Measurements from ENCODE around the gene ST3GAL4. TPM values are rescaled to one million over a fixed set of nuclear protein-coding genes. Genes with fewer than 3 reads are reported as not detected.

The ST3GAL4 gene
- total and polyA plus RNA-seq, 2 experiments from 2014 or later: 19.1 to 25.6 TPM

- H3K27me3 ChIP-seq: no peaks in the 10 kb centered on the region
- H3K27ac ChIP-seq: no peak overlapping the region
- H3K4me1 ChIP-seq (ENCODE audit: low read depth): peaks cover 21% of the 10 kb centered on the region
- H3K9me3 ChIP-seq (ENCODE audit: low read depth): no peaks in the 10 kb centered on the region
- H3K4me3 ChIP-seq: no peak overlapping the region
- H3K36me3 ChIP-seq: no peaks in the 10 kb centered on the region
- DNase-seq (ENCODE audit: low read depth in 1 of 2, low spot score in 1 of 2): no peak
- TF ChIP-seq CTCF (IDR thresholded peaks at IDR 0.05; ENCODE audit: low read depth, low read length): no peak
Observed at GRCh38 chr11:126418887-126419286, 63.4 kb downstream of the ST3GAL4 start.

GRCh38 chr11:126419801-126420697, 64.6 kb downstream of the ST3GAL4 start:
- Histone ChIP-seq H3K36me3 (no peaks in the 10 kb centered on the region), H3K27me3 (no peaks in the 10 kb centered on the region), H3K27ac (no peak overlapping the region), H3K4me1 (ENCODE audit: low read depth) (peaks cover 21% of the 10 kb centered on the region), H3K4me3 (no peak overlapping the region), H3K9me3 (ENCODE audit: low read depth) (no peaks in the 10 kb centered on the region)
- TF ChIP-seq CTCF (IDR thresholded peaks at IDR 0.05; ENCODE audit: low read depth, low read length): no peak
- peak in 1 of 2 donors; percentile 88 for DNase-seq (ENCODE audit: low read depth in 1 of 2, low spot score in 1 of 2)

GRCh38 chr11:126420698-126421256, 65.3 kb downstream of the ST3GAL4 start:
- no peak overlapping the region for H3K4me3 ChIP-seq
- H3K9me3 ChIP-seq (ENCODE audit: low read depth): no peaks in the 10 kb centered on the region
- no peaks in the 10 kb centered on the region for H3K27me3 ChIP-seq
- no peaks in the 10 kb centered on the region for H3K36me3 ChIP-seq
- DNase-seq (ENCODE audit: low read depth in 1 of 2, low spot score in 1 of 2): peak in 1 of 2 donors; percentile 45
- TF ChIP-seq CTCF (IDR thresholded peaks at IDR 0.05; ENCODE audit: low read depth, low read length): no peak
- no peak overlapping the region for H3K27ac ChIP-seq
- H3K4me1 ChIP-seq (ENCODE audit: low read depth): peaks cover 21% of the 10 kb centered on the region

- no peak for DNase-seq (ENCODE audit: low read depth in 1 of 2, low spot score in 1 of 2)
- TF ChIP-seq CTCF (IDR thresholded peaks at IDR 0.05; ENCODE audit: low read depth, low read length): no peak
- H3K36me3 ChIP-seq: no peaks in the 10 kb centered on the region
- H3K27ac ChIP-seq: no peak overlapping the region
- H3K4me3 ChIP-seq: no peak overlapping the region
- peaks cover 21% of the 10 kb centered on the region for H3K4me1 ChIP-seq (ENCODE audit: low read depth)
- no peaks in the 10 kb centered on the region for H3K27me3 ChIP-seq
- H3K9me3 ChIP-seq (ENCODE audit: low read depth): no peaks in the 10 kb centered on the region
Observed at GRCh38 chr11:126421271-126421671, 65.8 kb downstream of the ST3GAL4 start.

GRCh38 chr11:126422446-126422845, 67.0 kb downstream of the ST3GAL4 start:
- Histone ChIP-seq H3K27ac (no peak overlapping the region), H3K36me3 (no peaks in the 10 kb centered on the region), H3K4me3 (no peak overlapping the region), H3K9me3 (ENCODE audit: low read depth) (no peaks in the 10 kb centered on the region), H3K4me1 (ENCODE audit: low read depth) (peaks cover 21% of the 10 kb centered on the region), H3K27me3 (no peaks in the 10 kb centered on the region)
- no peak for DNase-seq (ENCODE audit: low read depth in 1 of 2, low spot score in 1 of 2)
- TF ChIP-seq CTCF (IDR thresholded peaks at IDR 0.05; ENCODE audit: low read depth, low read length): no peak

Data from cardiac muscle cell (in vitro differentiated cells and primary cell).